ENCODE results near the gene TMEM266. TPM values are rescaled to one million over a fixed set of nuclear protein-coding genes. Genes with fewer than 3 reads are reported as not detected.

The TMEM266 gene
- total RNA-seq, 1 donor from 2014 or later: 8.1 TPM

GRCh38 chr15:76206325-76206976 lies 146.7 kb downstream of the TMEM266 start:
- H3K9me3 Mint-ChIP-seq (ENCODE audit: unreplicated experiment): no peaks in the 10 kb centered on the region
- TF ChIP-seq CTCF (IDR thresholded peaks at IDR 0.05; ENCODE audit: unreplicated experiment): no peak
- H3K27ac Mint-ChIP-seq (ENCODE audit: unreplicated experiment): no peak overlapping the region
- H3K4me1 Mint-ChIP-seq (ENCODE audit: unreplicated experiment): peaks cover 4% of the 10 kb centered on the region
- H3K36me3 Mint-ChIP-seq (ENCODE audit: low read depth, unreplicated experiment): peaks cover 9% of the 10 kb centered on the region
- H3K4me3 Mint-ChIP-seq (ENCODE audit: unreplicated experiment): no peak overlapping the region
- H3K27me3 Mint-ChIP-seq (ENCODE audit: unreplicated experiment): peaks cover 2% of the 10 kb centered on the region
- no peak for DNase-seq (ENCODE audit: low spot score)

- peaks cover 17% of the 10 kb centered on the region for H3K36me3 Mint-ChIP-seq (ENCODE audit: low read depth, unreplicated experiment)
- H3K4me3 Mint-ChIP-seq (ENCODE audit: unreplicated experiment): no peak overlapping the region
- H3K27me3 Mint-ChIP-seq (ENCODE audit: unreplicated experiment): peaks cover 2% of the 10 kb centered on the region
- TF ChIP-seq CTCF (IDR thresholded peaks at IDR 0.05; ENCODE audit: unreplicated experiment): no peak
- H3K27ac Mint-ChIP-seq (ENCODE audit: unreplicated experiment): no peak overlapping the region
- no peaks in the 10 kb centered on the region for H3K9me3 Mint-ChIP-seq (ENCODE audit: unreplicated experiment)
- DNase-seq (ENCODE audit: low spot score): no peak
- H3K4me1 Mint-ChIP-seq (ENCODE audit: unreplicated experiment): peaks cover 4% of the 10 kb centered on the region
These were observed 148.4 kb downstream of the TMEM266 start for GRCh38 chr15:76208084-76208785.

GRCh38 chr15:76208786-76209424 lies 149.1 kb downstream of the TMEM266 start:
- peaks cover 4% of the 10 kb centered on the region for H3K4me1 Mint-ChIP-seq (ENCODE audit: unreplicated experiment)
- H3K27me3 Mint-ChIP-seq (ENCODE audit: unreplicated experiment): peaks cover 5% of the 10 kb centered on the region
- H3K4me3 Mint-ChIP-seq (ENCODE audit: unreplicated experiment): no peak overlapping the region
- peaks cover 21% of the 10 kb centered on the region for H3K36me3 Mint-ChIP-seq (ENCODE audit: low read depth, unreplicated experiment)
- H3K9me3 Mint-ChIP-seq (ENCODE audit: unreplicated experiment): no peaks in the 10 kb centered on the region
- no peak for TF ChIP-seq CTCF (IDR thresholded peaks at IDR 0.05; ENCODE audit: unreplicated experiment)
- H3K27ac Mint-ChIP-seq (ENCODE audit: unreplicated experiment): no peak overlapping the region
- no peak for DNase-seq (ENCODE audit: low spot score)

GRCh38 chr15:76209523-76209922 lies 149.7 kb downstream of the TMEM266 start:
- peaks cover 21% of the 10 kb centered on the region for H3K36me3 Mint-ChIP-seq (ENCODE audit: low read depth, unreplicated experiment)

More at GRCh38 chr15:76209523-76209922, 149.7 kb downstream of the TMEM266 start:
- Mint-ChIP-seq H3K4me3 (ENCODE audit: unreplicated experiment) (no peak overlapping the region), H3K27me3 (ENCODE audit: unreplicated experiment) (peaks cover 5% of the 10 kb centered on the region), H3K4me1 (ENCODE audit: unreplicated experiment) (peaks cover 4% of the 10 kb centered on the region), H3K9me3 (ENCODE audit: unreplicated experiment) (no peaks in the 10 kb centered on the region), H3K27ac (ENCODE audit: unreplicated experiment) (no peak overlapping the region)
- DNase-seq (ENCODE audit: low spot score): no peak
- no peak for TF ChIP-seq CTCF (IDR thresholded peaks at IDR 0.05; ENCODE audit: unreplicated experiment)
